ENCODE results near the gene LEFTY1.
"Not testable (repeated sequence)": the region's sequence is repeated elsewhere in the genome, so short reads cannot be mapped to it uniquely, and the experiment has no call there.

Gene LEFTY1

GRCh38 chr1:225843426-225843795 lies 45.5 kb downstream of the LEFTY1 start:
- H3K36me3 ChIP-seq (ENCODE audit: control insufficient read depth in 2 of 2, insufficient read depth in 2 of 2, low read length in 2 of 2), result peaks cover 39 to 60% of the 10 kb centered on the region in 2 donors
- H3K9ac ChIP-seq (ENCODE audit: low read depth in 1 of 2, low read length in 2 of 2), result no peak overlapping the region
- peaks cover 10 to 12% of the 10 kb centered on the region in 2 donors for H3K4me1 ChIP-seq (ENCODE audit: control insufficient read depth in 2 of 2, insufficient read depth in 2 of 2, low read length in 2 of 2)
- H3K9me3 ChIP-seq (ENCODE audit: control insufficient read depth in 2 of 2, low read length in 2 of 2), result no peaks in the 10 kb centered on the region
- no peak overlapping the region for H3K27ac ChIP-seq (ENCODE audit: low read depth in 2 of 2, low read length in 2 of 2)
- H3K4me3 ChIP-seq (ENCODE audit: low read length in 2 of 2), result no peak overlapping the region
- no peaks in the 10 kb centered on the region for H3K27me3 ChIP-seq (ENCODE audit: control insufficient read depth in 2 of 2, insufficient read depth in 2 of 2, low read length in 2 of 2)

GRCh38 chr1:225842788-225843425 lies 46.0 kb downstream of the LEFTY1 start:
- Histone ChIP-seq H3K36me3 (ENCODE audit: control insufficient read depth in 2 of 2, insufficient read depth in 2 of 2, low read length in 2 of 2) (peaks cover 40 to 55% of the 10 kb centered on the region in 2 donors), H3K4me3 (ENCODE audit: low read length in 2 of 2) (no peak overlapping the region), H3K9me3 (ENCODE audit: control insufficient read depth in 2 of 2, low read length in 2 of 2) (no peaks in the 10 kb centered on the region), H3K27me3 (ENCODE audit: control insufficient read depth in 2 of 2, insufficient read depth in 2 of 2, low read length in 2 of 2) (no peaks in the 10 kb centered on the region), H3K4me1 (ENCODE audit: control insufficient read depth in 2 of 2, insufficient read depth in 2 of 2, low read length in 2 of 2) (peaks cover 6 to 7% of the 10 kb centered on the region in 2 donors), H3K27ac (ENCODE audit: low read depth in 2 of 2, low read length in 2 of 2) (no peak overlapping the region), H3K9ac (ENCODE audit: low read depth in 1 of 2, low read length in 2 of 2) (no peak overlapping the region)

GRCh38 chr1:225842074-225842473 lies 46.9 kb downstream of the LEFTY1 start:
- peaks cover 34 to 49% of the 10 kb centered on the region in 2 donors for H3K36me3 ChIP-seq (ENCODE audit: control insufficient read depth in 2 of 2, insufficient read depth in 2 of 2, low read length in 2 of 2)
- H3K4me3 ChIP-seq (ENCODE audit: low read length in 2 of 2), result no peak overlapping the region
- H3K27me3 ChIP-seq (ENCODE audit: control insufficient read depth in 2 of 2, insufficient read depth in 2 of 2, low read length in 2 of 2), result no peaks in the 10 kb centered on the region
- H3K9me3 ChIP-seq (ENCODE audit: control insufficient read depth in 2 of 2, low read length in 2 of 2), result no peaks in the 10 kb centered on the region
- H3K4me1 ChIP-seq (ENCODE audit: control insufficient read depth in 2 of 2, insufficient read depth in 2 of 2, low read length in 2 of 2), result no peaks in the 10 kb centered on the region
- H3K9ac ChIP-seq (ENCODE audit: low read depth in 1 of 2, low read length in 2 of 2), result no peak overlapping the region
- H3K27ac ChIP-seq (ENCODE audit: low read depth in 2 of 2, low read length in 2 of 2), result no peak overlapping the region

GRCh38 chr1:225840713-225841112 lies 48.2 kb downstream of the LEFTY1 start:
- Histone ChIP-seq H3K27ac (ENCODE audit: low read depth in 2 of 2, low read length in 2 of 2) (no peak overlapping the region), H3K9me3 (ENCODE audit: control insufficient read depth in 2 of 2, low read length in 2 of 2) (no peaks in the 10 kb centered on the region), H3K4me3 (ENCODE audit: low read length in 2 of 2) (no peak overlapping the region), H3K4me1 (ENCODE audit: control insufficient read depth in 2 of 2, insufficient read depth in 2 of 2, low read length in 2 of 2) (no peaks in the 10 kb centered on the region), H3K36me3 (ENCODE audit: control insufficient read depth in 2 of 2, insufficient read depth in 2 of 2, low read length in 2 of 2) (peaks cover 22 to 36% of the 10 kb centered on the region in 2 donors), H3K9ac (ENCODE audit: low read depth in 1 of 2, low read length in 2 of 2) (no peak overlapping the region), H3K27me3 (ENCODE audit: control insufficient read depth in 2 of 2, insufficient read depth in 2 of 2, low read length in 2 of 2) (no peaks in the 10 kb centered on the region)

GRCh38 chr1:225840223-225840610 lies 48.7 kb downstream of the LEFTY1 start:
- no peak overlapping the region for H3K4me3 ChIP-seq (ENCODE audit: low read length in 2 of 2)
- H3K27ac ChIP-seq (ENCODE audit: low read depth in 2 of 2, low read length in 2 of 2), result no peak overlapping the region
- no peaks in the 10 kb centered on the region for H3K4me1 ChIP-seq (ENCODE audit: control insufficient read depth in 2 of 2, insufficient read depth in 2 of 2, low read length in 2 of 2)
- H3K9me3 ChIP-seq (ENCODE audit: control insufficient read depth in 2 of 2, low read length in 2 of 2), result no peaks in the 10 kb centered on the region
- H3K27me3 ChIP-seq (ENCODE audit: control insufficient read depth in 2 of 2, insufficient read depth in 2 of 2, low read length in 2 of 2), result no peaks in the 10 kb centered on the region
- peaks cover 19 to 33% of the 10 kb centered on the region in 2 donors for H3K36me3 ChIP-seq (ENCODE audit: control insufficient read depth in 2 of 2, insufficient read depth in 2 of 2, low read length in 2 of 2)
- no peak overlapping the region for H3K9ac ChIP-seq (ENCODE audit: low read depth in 1 of 2, low read length in 2 of 2)

GRCh38 chr1:225838793-225839192 lies 50.2 kb downstream of the LEFTY1 start:
- Histone ChIP-seq H3K4me3 (ENCODE audit: low read length in 2 of 2) (no peak overlapping the region), H3K4me1 (ENCODE audit: control insufficient read depth in 2 of 2, insufficient read depth in 2 of 2, low read length in 2 of 2) (no peaks in the 10 kb centered on the region), H3K9ac (ENCODE audit: low read depth in 1 of 2, low read length in 2 of 2) (no peak overlapping the region), H3K9me3 (ENCODE audit: control insufficient read depth in 2 of 2, low read length in 2 of 2) (no peaks in the 10 kb centered on the region), H3K27me3 (ENCODE audit: control insufficient read depth in 2 of 2, insufficient read depth in 2 of 2, low read length in 2 of 2) (no peaks in the 10 kb centered on the region), H3K36me3 (ENCODE audit: control insufficient read depth in 2 of 2, insufficient read depth in 2 of 2, low read length in 2 of 2) (peaks cover 12 to 28% of the 10 kb centered on the region in 2 donors), H3K27ac (ENCODE audit: low read depth in 2 of 2, low read length in 2 of 2) (no peak overlapping the region)

GRCh38 chr1:225836296-225836695 lies 52.6 kb downstream of the LEFTY1 start:
- peaks cover 19 to 27% of the 10 kb centered on the region in 2 donors for H3K36me3 ChIP-seq (ENCODE audit: control insufficient read depth in 2 of 2, insufficient read depth in 2 of 2, low read length in 2 of 2)
- H3K4me1 ChIP-seq (ENCODE audit: control insufficient read depth in 2 of 2, insufficient read depth in 2 of 2, low read length in 2 of 2); H3K27ac ChIP-seq (ENCODE audit: low read depth in 2 of 2, low read length in 2 of 2); H3K4me3 ChIP-seq (ENCODE audit: low read length in 2 of 2); H3K27me3 ChIP-seq (ENCODE audit: control insufficient read depth in 2 of 2, insufficient read depth in 2 of 2, low read length in 2 of 2); H3K9ac ChIP-seq (ENCODE audit: low read depth in 1 of 2, low read length in 2 of 2); H3K9me3 ChIP-seq (ENCODE audit: control insufficient read depth in 2 of 2, low read length in 2 of 2): not testable (repeated sequence)

Data from mucosa of rectum (tissue), 2 donors.